ENCODE results near the gene EIF4G3.

The EIF4G3 gene

GRCh38 chr1:21021311-21021710 lies 155.4 kb downstream of the EIF4G3 start:
- TF ChIP-seq CTCF (IDR thresholded peaks at IDR 0.05) = no peak
- peaks cover 7% of the 10 kb centered on the region for H3K4me1 ChIP-seq
- H3K27me3 ChIP-seq (ENCODE audit: control insufficient read depth, insufficient read depth, low read length) = no peaks in the 10 kb centered on the region
- H3K4me3 ChIP-seq (ENCODE audit: low read depth, low read length) = no peak overlapping the region
- H3K4me2 ChIP-seq (ENCODE audit: low read length) = no peak overlapping the region
- peaks cover 5% of the 10 kb centered on the region for H3K79me2 ChIP-seq
- H3K9me3 ChIP-seq (ENCODE audit: control insufficient read depth, low read length) = no peaks in the 10 kb centered on the region
- H3K36me3 ChIP-seq (ENCODE audit: control insufficient read depth, insufficient read depth, low read length) = no peaks in the 10 kb centered on the region
- H3K27ac ChIP-seq = no peak overlapping the region
- H3K9ac ChIP-seq = no peak overlapping the region
- H2AFZ ChIP-seq = no peak overlapping the region

GRCh38 chr1:21020151-21020550 lies 156.5 kb downstream of the EIF4G3 start:
- peaks cover 7% of the 10 kb centered on the region for H3K79me2 ChIP-seq
- no peak overlapping the region for H2AFZ ChIP-seq
- no peak overlapping the region for H3K4me3 ChIP-seq (ENCODE audit: low read depth, low read length)
- no peak overlapping the region for H3K9ac ChIP-seq
- no peaks in the 10 kb centered on the region for H3K9me3 ChIP-seq (ENCODE audit: control insufficient read depth, low read length)
- no peak overlapping the region for H3K27ac ChIP-seq
- no peaks in the 10 kb centered on the region for H3K27me3 ChIP-seq (ENCODE audit: control insufficient read depth, insufficient read depth, low read length)
- no peak overlapping the region for H3K4me2 ChIP-seq (ENCODE audit: low read length)
- no peak for TF ChIP-seq CTCF (IDR thresholded peaks at IDR 0.05)
- peaks cover 7% of the 10 kb centered on the region for H3K4me1 ChIP-seq
- no peaks in the 10 kb centered on the region for H3K36me3 ChIP-seq (ENCODE audit: control insufficient read depth, insufficient read depth, low read length)

GRCh38 chr1:21018673-21019072 lies 158.0 kb downstream of the EIF4G3 start:
- H3K4me1 ChIP-seq = peaks cover 7% of the 10 kb centered on the region
- TF ChIP-seq CTCF (IDR thresholded peaks at IDR 0.05) = no peak
- H3K9ac ChIP-seq = no peak overlapping the region
- H3K27me3 ChIP-seq (ENCODE audit: control insufficient read depth, insufficient read depth, low read length) = no peaks in the 10 kb centered on the region
- H3K79me2 ChIP-seq = peaks cover 7% of the 10 kb centered on the region
- H2AFZ ChIP-seq = no peak overlapping the region
- H3K27ac ChIP-seq = no peak overlapping the region
- H3K4me3 ChIP-seq (ENCODE audit: low read depth, low read length) = no peak overlapping the region
- H3K4me2 ChIP-seq (ENCODE audit: low read length) = no peak overlapping the region
- H3K36me3 ChIP-seq (ENCODE audit: control insufficient read depth, insufficient read depth, low read length) = no peaks in the 10 kb centered on the region
- H3K9me3 ChIP-seq (ENCODE audit: control insufficient read depth, low read length) = no peaks in the 10 kb centered on the region

GRCh38 chr1:21013510-21013909 lies 163.2 kb downstream of the EIF4G3 start:
- peaks cover 13% of the 10 kb centered on the region for H3K79me2 ChIP-seq
- H2AFZ ChIP-seq = no peak overlapping the region
- no peak overlapping the region for H3K4me2 ChIP-seq (ENCODE audit: low read length)
- no peaks in the 10 kb centered on the region for H3K9me3 ChIP-seq (ENCODE audit: control insufficient read depth, low read length)
- H3K27ac ChIP-seq = no peak overlapping the region
- H3K9ac ChIP-seq = no peak overlapping the region
- H3K36me3 ChIP-seq (ENCODE audit: control insufficient read depth, insufficient read depth, low read length) = no peaks in the 10 kb centered on the region
- no peak for TF ChIP-seq CTCF (IDR thresholded peaks at IDR 0.05)
- no peaks in the 10 kb centered on the region for H3K4me1 ChIP-seq
- no peaks in the 10 kb centered on the region for H3K27me3 ChIP-seq (ENCODE audit: control insufficient read depth, insufficient read depth, low read length)
- no peak overlapping the region for H3K4me3 ChIP-seq (ENCODE audit: low read depth, low read length)

GRCh38 chr1:21012937-21013336 lies 163.8 kb downstream of the EIF4G3 start:
- Histone ChIP-seq H3K9me3 (ENCODE audit: control insufficient read depth, low read length) (no peaks in the 10 kb centered on the region), H3K4me1 (no peaks in the 10 kb centered on the region), H3K9ac (no peak overlapping the region), H3K4me3 (ENCODE audit: low read depth, low read length) (no peak overlapping the region), H3K27ac (no peak overlapping the region), H3K36me3 (ENCODE audit: control insufficient read depth, insufficient read depth, low read length) (no peaks in the 10 kb centered on the region), H2AFZ (no peak overlapping the region), H3K79me2 (peaks cover 13% of the 10 kb centered on the region), H3K27me3 (ENCODE audit: control insufficient read depth, insufficient read depth, low read length) (no peaks in the 10 kb centered on the region), H3K4me2 (ENCODE audit: low read length) (no peak overlapping the region)
- no peak for TF ChIP-seq CTCF (IDR thresholded peaks at IDR 0.05)
